Adrenal gland (tissue), 5 donors: ENCODE data around the gene TACC2.

ENCODE experiments used
- CTCF ChIP-seq, 6 experiments: fragments of 450-650 bp in 4 of 6; fragments of 200-600 bp in 2 of 6; sonication (generic) in 1 of 6; IDR thresholded peaks; 1 replicate in 5 of 6; 2 replicates in 1 of 6; pipeline versions ENCODE4 v1.5.1 to v1.8.0; 2016 to 2021; ENCODE audit warnings: antibody characterized with exemption in 6 of 6, mild to moderate bottlenecking in 2 of 6, moderate library complexity in 1 of 6
- POLR2A ChIP-seq, 2 donors: fragments of 450-650 bp; IDR thresholded peaks; one replicate each; pipeline ENCODE4 v1.6.1; 2017; ENCODE audit warnings: antibody characterized with exemption in 2 of 2, mild to moderate bottlenecking in 2 of 2, moderate library complexity in 1 of 2
- donor health status: DM: no; HTN: no; CAD: no.

GRCh38 chr10:122178655-122179054, 189.7 kb downstream of the TACC2 start:
- TF ChIP-seq POLR2A (IDR thresholded peaks at IDR 0.05) (no peak), CTCF (IDR thresholded peaks at IDR 0.05) (no peak)
